ENCODE measurements around the gene PPBP.

The PPBP gene

DNA sequence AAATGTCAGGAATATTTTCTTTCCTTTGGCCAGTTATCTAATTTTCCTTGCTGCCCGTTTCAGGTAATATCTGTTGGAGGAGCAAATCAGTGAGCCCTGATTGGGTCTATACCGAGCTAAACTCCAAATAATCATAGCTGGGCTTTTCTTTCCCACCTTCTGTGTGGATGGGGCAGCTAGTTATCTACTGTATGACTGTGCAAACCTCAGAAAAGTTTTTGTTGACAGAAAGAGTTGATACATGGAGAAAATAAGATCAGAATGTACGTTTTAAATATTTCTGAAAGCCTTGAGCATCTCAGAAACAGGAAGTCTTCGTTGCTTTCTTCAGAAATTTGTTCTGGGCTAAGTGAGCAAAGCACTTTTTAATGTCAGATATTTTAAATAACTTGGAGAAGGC lies 16.7 kb upstream of the PPBP start:
- H3F3A ChIP-seq (ENCODE audit: low read depth): no peaks in the 10 kb centered on the region
- H3K4me1 ChIP-seq (ENCODE audit: insufficient read depth, low read length, poor library complexity, severe bottlenecking): no peaks in the 10 kb centered on the region
- no peaks in the 10 kb centered on the region for H3K9me3 ChIP-seq (ENCODE audit: insufficient read depth, low read depth, low read length)
- no peaks in the 10 kb centered on the region for H3K36me3 ChIP-seq (ENCODE audit: insufficient read depth, low read length)
- H3K27me3 ChIP-seq (ENCODE audit: insufficient read depth, low read length, poor library complexity, severe bottlenecking): no peaks in the 10 kb centered on the region
- no peaks in the 10 kb centered on the region for H3K9me2 ChIP-seq (replicated peaks; ENCODE audit: low read depth, low read length)
- H3K4me3 ChIP-seq (ENCODE audit: low read length, poor library complexity, severe bottlenecking): no peak overlapping the region
- no peaks in the 10 kb centered on the region for H4K20me1 ChIP-seq (ENCODE audit: insufficient read depth, low read length, poor library complexity, severe bottlenecking)
- no peak overlapping the region for H3K4me2 ChIP-seq (ENCODE audit: low read depth, low read length, poor library complexity, severe bottlenecking)
- no peak overlapping the region for H2AFZ ChIP-seq (ENCODE audit: low read length)
- TF ChIP-seq EZH2phosphoT487 (IDR thresholded peaks at IDR 0.05; ENCODE audit: borderline replicate concordance): no peak
- TF ChIP-seq, protein P1, sequence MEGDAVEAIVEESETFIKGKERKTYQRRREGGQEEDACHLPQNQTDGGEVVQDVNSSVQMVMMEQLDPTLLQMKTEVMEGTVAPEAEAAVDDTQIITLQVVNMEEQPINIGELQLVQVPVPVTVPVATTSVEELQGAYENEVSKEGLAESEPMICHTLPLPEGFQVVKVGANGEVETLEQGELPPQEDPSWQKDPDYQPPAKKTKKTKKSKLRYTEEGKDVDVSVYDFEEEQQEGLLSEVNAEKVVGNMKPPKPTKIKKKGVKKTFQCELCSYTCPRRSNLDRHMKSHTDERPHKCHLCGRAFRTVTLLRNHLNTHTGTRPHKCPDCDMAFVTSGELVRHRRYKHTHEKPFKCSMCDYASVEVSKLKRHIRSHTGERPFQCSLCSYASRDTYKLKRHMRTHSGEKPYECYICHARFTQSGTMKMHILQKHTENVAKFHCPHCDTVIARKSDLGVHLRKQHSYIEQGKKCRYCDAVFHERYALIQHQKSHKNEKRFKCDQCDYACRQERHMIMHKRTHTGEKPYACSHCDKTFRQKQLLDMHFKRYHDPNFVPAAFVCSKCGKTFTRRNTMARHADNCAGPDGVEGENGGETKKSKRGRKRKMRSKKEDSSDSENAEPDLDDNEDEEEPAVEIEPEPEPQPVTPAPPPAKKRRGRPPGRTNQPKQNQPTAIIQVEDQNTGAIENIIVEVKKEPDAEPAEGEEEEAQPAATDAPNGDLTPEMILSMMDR (conservative IDR thresholded peaks at IDR 0.05; ENCODE audit: low read length): no peak
- no peak overlapping the region for H3K9ac ChIP-seq (ENCODE audit: low read depth, low read length, poor library complexity, severe bottlenecking)
- no peaks in the 10 kb centered on the region for H3K79me2 ChIP-seq (ENCODE audit: insufficient read depth, low read length)

DNA sequence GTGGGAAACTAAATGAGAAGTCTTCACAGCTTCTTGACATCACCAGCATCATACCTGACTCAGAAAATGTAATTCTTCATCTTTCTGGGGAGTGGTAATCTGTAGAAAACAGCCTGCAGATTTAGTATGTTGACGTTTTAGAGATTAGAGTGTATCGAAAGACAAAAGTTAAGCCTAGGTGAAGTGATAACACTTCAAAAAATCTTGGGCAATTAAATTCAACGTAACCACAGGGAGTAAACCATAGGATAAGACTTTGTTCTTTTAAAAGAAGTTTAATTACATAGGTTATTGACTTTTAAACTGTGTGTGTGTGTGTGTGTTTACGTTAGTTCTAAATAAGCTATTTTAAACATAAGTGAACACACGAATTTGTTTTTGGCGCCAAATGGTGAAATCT lies 12.3 kb upstream of the PPBP start:
- H3K9ac ChIP-seq (ENCODE audit: low read depth, low read length, poor library complexity, severe bottlenecking): no peak overlapping the region
- H2AFZ ChIP-seq (ENCODE audit: low read length): no peak overlapping the region
- no peaks in the 10 kb centered on the region for H3K9me2 ChIP-seq (replicated peaks; ENCODE audit: low read depth, low read length)
- H3K9me3 ChIP-seq (ENCODE audit: insufficient read depth, low read depth, low read length): no peaks in the 10 kb centered on the region
- no peaks in the 10 kb centered on the region for H3K4me1 ChIP-seq (ENCODE audit: insufficient read depth, low read length, poor library complexity, severe bottlenecking)
- no peak for TF ChIP-seq EZH2phosphoT487 (IDR thresholded peaks at IDR 0.05; ENCODE audit: borderline replicate concordance)
- TF ChIP-seq, protein P1 (conservative IDR thresholded peaks at IDR 0.05; ENCODE audit: low read length): no peak
- no peak overlapping the region for H3K4me2 ChIP-seq (ENCODE audit: low read depth, low read length, poor library complexity, severe bottlenecking)
- no peaks in the 10 kb centered on the region for H3F3A ChIP-seq (ENCODE audit: low read depth)
- no peaks in the 10 kb centered on the region for H3K27me3 ChIP-seq (ENCODE audit: insufficient read depth, low read length, poor library complexity, severe bottlenecking)
- H3K79me2 ChIP-seq (ENCODE audit: insufficient read depth, low read length): no peaks in the 10 kb centered on the region
- no peak overlapping the region for H3K4me3 ChIP-seq (ENCODE audit: low read length, poor library complexity, severe bottlenecking)
- no peaks in the 10 kb centered on the region for H3K36me3 ChIP-seq (ENCODE audit: insufficient read depth, low read length)
- H4K20me1 ChIP-seq (ENCODE audit: insufficient read depth, low read length, poor library complexity, severe bottlenecking): no peaks in the 10 kb centered on the region

DNA sequence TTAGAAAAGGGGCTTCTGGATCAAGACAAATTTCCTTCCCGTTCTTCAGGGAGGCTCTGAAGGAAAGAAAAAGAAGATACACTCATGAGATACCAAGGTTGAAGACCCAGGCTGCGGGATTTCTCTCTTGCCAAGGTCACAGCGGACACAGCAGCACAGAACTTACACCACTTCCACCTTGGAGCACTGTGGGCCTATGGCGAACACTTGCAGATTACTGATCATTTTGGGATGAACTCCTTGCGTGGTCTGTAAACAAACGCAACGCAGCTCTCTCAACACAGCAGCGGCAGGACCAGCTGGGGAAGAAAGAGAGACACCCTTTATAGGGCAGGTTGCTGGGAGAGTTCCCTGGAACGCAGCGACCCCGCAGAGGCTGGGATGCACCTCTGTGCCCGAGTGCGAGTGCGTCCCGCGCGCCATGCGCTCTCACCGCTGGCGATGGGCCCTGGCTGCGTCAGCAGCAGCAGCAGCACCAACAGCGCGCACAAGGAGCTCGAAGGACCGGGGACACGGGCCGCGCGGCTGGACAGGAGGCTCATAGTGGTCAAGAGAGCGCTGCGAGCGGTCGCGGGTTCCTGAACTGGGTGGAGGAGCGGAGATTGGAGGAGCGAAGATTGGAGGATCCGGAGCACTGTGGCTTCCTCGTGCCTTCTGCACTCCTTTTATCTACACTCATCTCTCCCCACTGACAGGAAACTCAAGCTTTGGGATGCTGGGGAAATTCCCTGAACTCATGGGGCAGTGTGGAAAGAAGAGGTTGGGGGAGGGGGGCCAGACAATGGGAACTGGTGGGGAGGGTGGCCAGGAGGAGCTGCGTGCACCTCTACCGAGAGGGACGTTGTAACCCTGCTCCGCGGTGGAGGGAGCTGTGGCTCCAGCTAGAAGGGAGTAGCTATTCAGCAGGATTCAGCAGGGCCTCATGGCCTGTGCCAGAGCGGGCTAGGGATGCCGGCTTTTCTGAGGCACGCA lies 10.3 kb upstream of the PPBP start, which contains the start of gene CXCL5:
CXCL5 (minus strand) TSS at position 638 of the 972 bp plus-strand sequence; CDS start at position 542, 96 bp downstream.
- TF ChIP-seq, protein P1 (conservative IDR thresholded peaks at IDR 0.05; ENCODE audit: low read length): no peak
- no peak for TF ChIP-seq EZH2phosphoT487 (IDR thresholded peaks at IDR 0.05; ENCODE audit: borderline replicate concordance)
- no peak within 1 kb of the TSS for H2AFZ ChIP-seq (ENCODE audit: low read length)
- H3K4me2 ChIP-seq (ENCODE audit: low read depth, low read length, poor library complexity, severe bottlenecking): no peak within 1 kb of the TSS
- H3K79me2 ChIP-seq (ENCODE audit: insufficient read depth, low read length): no peaks in the 10 kb centered on the region
- H3K4me1 ChIP-seq (ENCODE audit: insufficient read depth, low read length, poor library complexity, severe bottlenecking): no peaks in the 10 kb centered on the region
- no peaks in the 10 kb centered on the region for H3K9me2 ChIP-seq (replicated peaks; ENCODE audit: low read depth, low read length)
- no peaks in the 10 kb centered on the region for H3K9me3 ChIP-seq (ENCODE audit: insufficient read depth, low read depth, low read length)
- no peaks in the 10 kb centered on the region for H4K20me1 ChIP-seq (ENCODE audit: insufficient read depth, low read length, poor library complexity, severe bottlenecking)
- no peaks in the 10 kb centered on the region for H3K36me3 ChIP-seq (ENCODE audit: insufficient read depth, low read length)
- H3K4me3 ChIP-seq (ENCODE audit: low read length, poor library complexity, severe bottlenecking): no peak within 1 kb of the TSS
- no peaks in the 10 kb centered on the region for H3K27me3 ChIP-seq (ENCODE audit: insufficient read depth, low read length, poor library complexity, severe bottlenecking)
- H3F3A ChIP-seq (ENCODE audit: low read depth): no peaks in the 10 kb centered on the region
- H3K9ac ChIP-seq (ENCODE audit: low read depth, low read length, poor library complexity, severe bottlenecking): no peak within 1 kb of the TSS

All from Loucy (cell line).